Natural killer cell (primary cell): ENCODE data around the gene PIK3AP1. TPM values are rescaled to one million over a fixed set of nuclear protein-coding genes. Genes with fewer than 3 reads are reported as not detected.

ENCODE experiments used
- ATAC-seq, 3 donors: fragments of 150-1000 bp in 2 of 3; fragments of 200-7000 bp in 1 of 3; cut with Tn5 transposase; 1 replicate in 1 of 3; 2 replicates in 2 of 3; pipeline ENCODE4 v1.10.0; 2021; ENCODE audit warnings: mild to moderate bottlenecking in 2 of 3, moderate library complexity in 2 of 3
- DNase-seq, 2 donors: peaks; one replicate each; pipeline versions ENCODE4 v3.0.0 to v3.0.0-alpha.2; 2013 to 2021; ENCODE audit warnings: mixed read lengths in 1 of 2
- H3K27ac ChIP-seq: one replicate; pipeline ENCODE4 v1.5.1; 2013; ENCODE audit warnings: mild to moderate bottlenecking, low read length
- H3K27me3 ChIP-seq: one replicate; pipeline ENCODE4 v1.6.1; 2013; ENCODE audit warnings: low read length; ENCODE audit not compliant: control insufficient read depth, insufficient read depth
- H3K36me3 ChIP-seq: one replicate; pipeline ENCODE4 v1.6.1; 2013; ENCODE audit warnings: low read length; ENCODE audit not compliant: control insufficient read depth, insufficient read depth
- H3K4me1 ChIP-seq: one replicate; pipeline ENCODE4 v1.6.1; 2013; ENCODE audit warnings: low read length; ENCODE audit not compliant: control insufficient read depth, insufficient read depth
- H3K4me3 ChIP-seq: one replicate; pipeline ENCODE4 v1.5.1; 2013; ENCODE audit warnings: low read length
- H3K9me3 ChIP-seq: one replicate; pipeline ENCODE4 v1.6.1; 2013; ENCODE audit warnings: low read length; ENCODE audit not compliant: control insufficient read depth, insufficient read depth
- H3K27ac Mint-ChIP-seq, 2 donors: one replicate each; pipeline ENCODE4 v1.8.0; 2022; ENCODE audit warnings: mild to moderate bottlenecking in 2 of 2, mixed read lengths in 2 of 2, moderate library complexity in 1 of 2
- H3K27me3 Mint-ChIP-seq, 2 donors: one replicate each; pipeline ENCODE4 v1.8.0; 2022; ENCODE audit warnings: low read depth in 2 of 2, mixed read lengths in 2 of 2
- H3K36me3 Mint-ChIP-seq: one replicate; pipeline ENCODE4 v1.8.0; 2022; ENCODE audit warnings: mixed read lengths
- H3K4me1 Mint-ChIP-seq, 2 donors: one replicate each; pipeline ENCODE4 v1.8.0; 2022; ENCODE audit warnings: mixed read lengths in 2 of 2
- H3K4me3 Mint-ChIP-seq: one replicate; pipeline ENCODE4 v1.8.0; 2022; ENCODE audit warnings: mild to moderate bottlenecking, moderate library complexity, mixed read lengths
- H3K9me3 Mint-ChIP-seq, 2 donors: one replicate each; pipeline ENCODE4 v1.8.0; 2022; ENCODE audit warnings: mixed read lengths in 2 of 2
- WGBS: methylation state at CpG from one replicate; pipeline ENCODE4 v1.1.7; 2013; ENCODE audit warnings: missing lambda C conversion rate; ENCODE audit not compliant: insufficient coverage; 5-methylcytosine and 5-hydroxymethylcytosine counted together
- intact Hi-C: fragments of 100-400 bp; cut with micrococcal nuclease; formaldehyde crosslinking; loops from one replicate; pipeline ENCODE4 v1.14.2; 2022
- total RNA-seq, 4 donors: library from RNA; stranded (reverse); fragments of 120-200 nt in 1 of 4; gene quantifications; one replicate each; pipeline versions ENCODE4 v1.2.3 to v1.2.4, GENCODE V29; 2013 to 2022
- TF ChIP-seq, protein P1 (sequence below): fragments of 200-600 bp; IDR thresholded peaks from one replicate; pipeline ENCODE4 v1.8.0; 2022; ENCODE audit warnings: antibody characterized with exemption

The PIK3AP1 gene
- total RNA-seq, 3 donors from 2014 or later (not counting 1 experiment from before 2014, with no cell fraction given): 95.3 to 137 (median 97.1) TPM

DNA sequence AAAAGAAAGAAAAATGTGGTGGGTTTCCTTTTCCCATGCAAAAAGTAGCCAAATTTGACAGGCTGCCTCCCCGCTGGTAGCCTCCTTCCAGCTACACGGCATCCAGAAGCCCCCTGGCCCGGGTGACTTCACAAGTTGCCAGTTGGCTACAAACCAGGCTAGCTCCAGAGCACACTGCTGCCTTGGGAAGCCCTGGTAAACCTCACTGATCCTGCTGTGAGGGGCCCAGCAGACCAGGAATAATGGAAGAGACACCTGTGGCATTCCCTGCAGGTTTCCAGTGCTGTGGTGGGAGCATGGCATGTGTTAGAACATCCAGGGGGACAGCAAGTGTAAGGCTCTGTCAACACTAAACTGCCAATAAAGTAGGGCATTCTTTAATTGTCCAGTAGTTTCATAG is 77.8 kb downstream of the PIK3AP1 start:
- Histone ChIP-seq H3K9me3 (no peaks in the 10 kb centered on the region), H3K4me3 (no peak overlapping the region), H3K4me1 (peaks cover 13% of the 10 kb centered on the region), H3K36me3 (peaks cover 44% of the 10 kb centered on the region), H3K27me3 (no peaks in the 10 kb centered on the region), H3K27ac (no peak overlapping the region)
- H3K27me3 Mint-ChIP-seq: no peaks in the 10 kb centered on the region
- peaks cover 14% of the 10 kb centered on the region for H3K36me3 Mint-ChIP-seq
- intact Hi-C loops: no loop called here
- H3K27ac Mint-ChIP-seq: peak overlapping the region; percentile 36 to 40
- DNase-seq: no peak
- peaks cover 31 to 34% of the 10 kb centered on the region in 2 donors for H3K4me1 Mint-ChIP-seq
- no peaks in the 10 kb centered on the region for H3K9me3 Mint-ChIP-seq
- WGBS: 82% methylated on average over 3 of the region's 3 CpGs
- TF ChIP-seq, protein P1, sequence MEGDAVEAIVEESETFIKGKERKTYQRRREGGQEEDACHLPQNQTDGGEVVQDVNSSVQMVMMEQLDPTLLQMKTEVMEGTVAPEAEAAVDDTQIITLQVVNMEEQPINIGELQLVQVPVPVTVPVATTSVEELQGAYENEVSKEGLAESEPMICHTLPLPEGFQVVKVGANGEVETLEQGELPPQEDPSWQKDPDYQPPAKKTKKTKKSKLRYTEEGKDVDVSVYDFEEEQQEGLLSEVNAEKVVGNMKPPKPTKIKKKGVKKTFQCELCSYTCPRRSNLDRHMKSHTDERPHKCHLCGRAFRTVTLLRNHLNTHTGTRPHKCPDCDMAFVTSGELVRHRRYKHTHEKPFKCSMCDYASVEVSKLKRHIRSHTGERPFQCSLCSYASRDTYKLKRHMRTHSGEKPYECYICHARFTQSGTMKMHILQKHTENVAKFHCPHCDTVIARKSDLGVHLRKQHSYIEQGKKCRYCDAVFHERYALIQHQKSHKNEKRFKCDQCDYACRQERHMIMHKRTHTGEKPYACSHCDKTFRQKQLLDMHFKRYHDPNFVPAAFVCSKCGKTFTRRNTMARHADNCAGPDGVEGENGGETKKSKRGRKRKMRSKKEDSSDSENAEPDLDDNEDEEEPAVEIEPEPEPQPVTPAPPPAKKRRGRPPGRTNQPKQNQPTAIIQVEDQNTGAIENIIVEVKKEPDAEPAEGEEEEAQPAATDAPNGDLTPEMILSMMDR: no peak
- ATAC-seq: no peak
- no peak overlapping the region for H3K4me3 Mint-ChIP-seq

DNA sequence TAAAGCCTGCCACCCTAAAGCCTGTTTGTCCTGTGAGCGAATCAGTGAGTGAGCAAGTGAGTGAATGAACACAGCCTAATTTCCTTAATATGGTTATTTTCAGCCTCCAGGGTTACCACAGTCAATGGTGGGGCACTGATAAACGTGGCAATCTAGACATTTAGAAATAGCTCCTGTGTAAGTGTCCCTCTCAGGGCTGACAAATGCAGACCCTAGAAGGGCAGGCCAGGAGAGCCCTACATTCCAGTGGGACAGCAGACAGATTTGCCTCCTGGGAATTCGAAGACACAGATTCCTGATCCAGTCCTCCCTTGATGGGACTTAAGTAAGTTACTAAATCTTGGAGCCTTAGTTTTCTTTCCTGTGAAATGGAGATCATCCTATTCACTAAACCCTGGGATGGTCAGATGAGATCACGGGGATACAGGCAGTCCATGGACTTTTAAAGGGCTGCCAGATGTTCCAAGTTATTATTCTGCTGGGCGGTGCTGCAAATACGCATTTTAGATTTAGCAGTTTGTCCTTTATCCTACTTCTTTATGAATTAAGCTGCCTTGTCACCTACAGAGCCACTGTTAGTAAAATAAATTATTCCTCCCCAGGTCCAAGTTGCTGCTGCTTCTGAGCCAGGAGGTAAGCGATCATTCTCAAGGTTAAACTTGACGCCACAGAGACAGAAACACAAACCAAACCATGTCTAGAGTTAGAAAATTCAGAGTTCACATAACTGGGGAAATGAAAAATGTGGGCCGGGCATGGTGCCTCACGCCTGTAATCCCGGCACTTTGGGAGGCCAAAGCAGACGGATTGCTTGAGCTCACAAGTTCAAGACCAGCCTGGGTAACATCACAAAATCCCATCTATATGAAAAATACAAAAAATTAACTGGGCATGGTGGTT is 78.7 kb downstream of the PIK3AP1 start:
- Mint-ChIP-seq H3K4me1 (peaks cover 22 to 25% of the 10 kb centered on the region in 2 donors), H3K36me3 (peaks cover 8% of the 10 kb centered on the region), H3K4me3 (no peak overlapping the region), H3K27me3 (no peaks in the 10 kb centered on the region), H3K9me3 (no peaks in the 10 kb centered on the region), H3K27ac (peak overlapping the region; percentile 53 to 70)
- H3K36me3 ChIP-seq: peaks cover 44% of the 10 kb centered on the region
- ATAC-seq (no peak), DNase-seq (no peak)
- no peaks in the 10 kb centered on the region for H3K27me3 ChIP-seq
- no peak overlapping the region for H3K27ac ChIP-seq
- 92% methylated on average over 12 of the region's 12 CpGs for WGBS
- peaks cover 9% of the 10 kb centered on the region for H3K4me1 ChIP-seq
- intact Hi-C loops: loop anchor here (1.0 to 2.0 kb wide), 2 partner anchors 78 to 383 kb away; no protein-coding TSS in a partner anchor
- H3K4me3 ChIP-seq: no peak overlapping the region
- TF ChIP-seq, protein P1: no peak
- no peaks in the 10 kb centered on the region for H3K9me3 ChIP-seq

DNA sequence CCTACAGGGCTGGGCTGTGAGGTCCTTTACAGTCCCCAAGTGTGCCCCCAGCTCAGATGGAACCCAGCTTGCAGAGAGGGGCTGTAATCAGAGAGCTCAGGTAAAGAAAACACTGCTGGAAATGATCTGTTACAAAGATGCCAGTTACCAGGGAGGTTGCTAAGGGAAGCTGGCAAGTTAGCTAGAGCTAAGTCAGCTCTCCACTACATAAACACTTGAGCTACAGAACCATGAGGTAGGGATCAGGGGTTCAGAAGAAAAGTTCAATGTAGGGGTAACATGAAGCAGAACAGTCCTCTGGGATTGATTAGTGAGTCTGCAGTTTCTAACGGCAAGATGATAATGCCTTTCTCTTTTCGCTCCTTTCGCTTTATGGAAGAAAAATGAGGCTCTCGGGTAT is 80.4 kb downstream of the PIK3AP1 start:
- peaks cover 8% of the 10 kb centered on the region for H3K36me3 Mint-ChIP-seq
- intact Hi-C loops: loop anchor here (2.0 kb wide), 1 partner anchor 385 kb away; no protein-coding TSS in a partner anchor
- H3K27ac Mint-ChIP-seq: peak overlapping the region; percentile 22 to 70
- DNase-seq (no peak), ATAC-seq (no peak)
- WGBS: 91% methylated on average over 4 of the region's 4 CpGs
- no peaks in the 10 kb centered on the region for H3K9me3 Mint-ChIP-seq
- no peaks in the 10 kb centered on the region for H3K27me3 Mint-ChIP-seq
- H3K4me1 ChIP-seq: peaks cover 5% of the 10 kb centered on the region
- no peaks in the 10 kb centered on the region for H3K9me3 ChIP-seq
- no peak overlapping the region for H3K27ac ChIP-seq
- no peaks in the 10 kb centered on the region for H3K27me3 ChIP-seq
- TF ChIP-seq, protein P1: no peak
- no peak overlapping the region for H3K4me3 ChIP-seq
- H3K36me3 ChIP-seq: peaks cover 31% of the 10 kb centered on the region
- peaks cover 17 to 20% of the 10 kb centered on the region in 2 donors for H3K4me1 Mint-ChIP-seq
- H3K4me3 Mint-ChIP-seq: no peak overlapping the region
